Upper lobe of right lung (tissue), 1 donor: ENCODE data around the gene NOL12. TPM values are rescaled to one million over a fixed set of nuclear protein-coding genes. Genes with fewer than 3 reads are reported as not detected.

ENCODE experiments used
- ATAC-seq: fragments of 200-7000 bp; cut with Tn5 transposase; one replicate; pipeline ENCODE4 v1.9.1; 2020; ENCODE audit warnings: mild to moderate bottlenecking, moderate library complexity
- DNase-seq: peaks from one replicate; pipeline ENCODE4 v3.0.0-alpha.2; 2020
- H3K27ac ChIP-seq: fragments of 200-600 bp; one replicate; pipeline ENCODE4 v1.8.0; 2022
- H3K27me3 ChIP-seq: fragments of 200-600 bp; one replicate; pipeline ENCODE4 v1.8.0; 2022; ENCODE audit warnings: mild to moderate bottlenecking
- H3K36me3 ChIP-seq: fragments of 200-600 bp; one replicate; pipeline ENCODE4 v1.8.0; 2022
- H3K4me1 ChIP-seq: fragments of 200-600 bp; one replicate; pipeline ENCODE4 v1.8.0; 2022
- H3K4me3 ChIP-seq: fragments of 200-600 bp; one replicate; pipeline ENCODE4 v1.8.0; 2022; ENCODE audit warnings: mild to moderate bottlenecking
- H3K9me3 ChIP-seq: fragments of 200-600 bp; one replicate; pipeline ENCODE4 v1.8.0; 2022
- intact Hi-C: fragments of 100-400 bp; cut with DNase I; formaldehyde crosslinking; loops from one replicate; pipeline ENCODE4 v1.11.0; 2022
- long read RNA-seq: library from polyadenylated mRNA; unstranded; transcript quantifications from one replicate; pipeline ENCODE4 v2.0.0, GENCODE V29; 2021
- total RNA-seq: library from RNA; stranded (reverse); fragmentation: NEBNext Ultra II Directional; extraction: Animal tissue kit (Norgen Biotek cat#: 25700); gene quantifications from one replicate; pipeline ENCODE4 v1.2.1, GENCODE V29; 2021
- TF ChIP-seq, protein P1 (sequence below): fragments of 200-600 bp; IDR thresholded peaks from one replicate; pipeline ENCODE4 v1.8.0; 2022; ENCODE audit warnings: antibody characterized with exemption
- donor health status: DM: no; HTN: yes; CAD: no; lungs with severe emphysema.

NOL12 gene
- 21.6 TPM for total RNA-seq
- long read RNA-seq, transcript NOL12-201 (6 exons, 2,854 nt) = minor isoform, 9 of 27 reads
- long read RNA-seq, transcript NOL12-202 (7 exons, 945 nt) = major isoform, 14 of 27 reads
- long read RNA-seq, partial matches to known transcripts = 0 of 27 reads
- long read RNA-seq, other reads (novel, unspliced or antisense) = 4 of 27 reads

- intact Hi-C loops = loop anchor here (10.0 kb wide), 1 partner anchor 51 kb away; the partner anchor contains the start of gene SH3BP1
- H3K27ac ChIP-seq = peak within 1 kb of the TSS; percentile 93
- ATAC-seq = peak; percentile 94
These were observed at the start of gene NOL12 for GRCh38 chr22:37686002-37686982. NOL12 (plus strand) TSS chr22:37686343; CDS start chr22:37686393, 50 bp downstream.

GRCh38 chr22:37636949-37637273 is 49.2 kb upstream of the NOL12 start:
- TF ChIP-seq, protein P1, sequence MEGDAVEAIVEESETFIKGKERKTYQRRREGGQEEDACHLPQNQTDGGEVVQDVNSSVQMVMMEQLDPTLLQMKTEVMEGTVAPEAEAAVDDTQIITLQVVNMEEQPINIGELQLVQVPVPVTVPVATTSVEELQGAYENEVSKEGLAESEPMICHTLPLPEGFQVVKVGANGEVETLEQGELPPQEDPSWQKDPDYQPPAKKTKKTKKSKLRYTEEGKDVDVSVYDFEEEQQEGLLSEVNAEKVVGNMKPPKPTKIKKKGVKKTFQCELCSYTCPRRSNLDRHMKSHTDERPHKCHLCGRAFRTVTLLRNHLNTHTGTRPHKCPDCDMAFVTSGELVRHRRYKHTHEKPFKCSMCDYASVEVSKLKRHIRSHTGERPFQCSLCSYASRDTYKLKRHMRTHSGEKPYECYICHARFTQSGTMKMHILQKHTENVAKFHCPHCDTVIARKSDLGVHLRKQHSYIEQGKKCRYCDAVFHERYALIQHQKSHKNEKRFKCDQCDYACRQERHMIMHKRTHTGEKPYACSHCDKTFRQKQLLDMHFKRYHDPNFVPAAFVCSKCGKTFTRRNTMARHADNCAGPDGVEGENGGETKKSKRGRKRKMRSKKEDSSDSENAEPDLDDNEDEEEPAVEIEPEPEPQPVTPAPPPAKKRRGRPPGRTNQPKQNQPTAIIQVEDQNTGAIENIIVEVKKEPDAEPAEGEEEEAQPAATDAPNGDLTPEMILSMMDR = no peak
- H3K27ac ChIP-seq = peak overlapping the region; percentile 30
- ATAC-seq = no peak
- no peaks in the 10 kb centered on the region for H3K27me3 ChIP-seq
- intact Hi-C loops = loop anchor here (10.0 kb wide), 1 partner anchor 48 kb away; the partner anchor contains the start of gene NOL12
- peaks cover 8% of the 10 kb centered on the region for H3K36me3 ChIP-seq
- no peak overlapping the region for H3K4me3 ChIP-seq
- H3K4me1 ChIP-seq = peaks cover 67% of the 10 kb centered on the region
- no peaks in the 10 kb centered on the region for H3K9me3 ChIP-seq
- no peak for DNase-seq

More at GRCh38 chr22:37686002-37686982, at the start of gene NOL12:
- H3K27me3 ChIP-seq = no peaks in the 10 kb centered on the region
- TF ChIP-seq, protein P1 = no peak
- H3K4me1 ChIP-seq = peaks cover 14% of the 10 kb centered on the region
- no peaks in the 10 kb centered on the region for H3K9me3 ChIP-seq
- H3K4me3 ChIP-seq = peak within 1 kb of the TSS; percentile 86
- peak; percentile 89 for DNase-seq
- H3K36me3 ChIP-seq = peaks cover 24% of the 10 kb centered on the region

DNA sequence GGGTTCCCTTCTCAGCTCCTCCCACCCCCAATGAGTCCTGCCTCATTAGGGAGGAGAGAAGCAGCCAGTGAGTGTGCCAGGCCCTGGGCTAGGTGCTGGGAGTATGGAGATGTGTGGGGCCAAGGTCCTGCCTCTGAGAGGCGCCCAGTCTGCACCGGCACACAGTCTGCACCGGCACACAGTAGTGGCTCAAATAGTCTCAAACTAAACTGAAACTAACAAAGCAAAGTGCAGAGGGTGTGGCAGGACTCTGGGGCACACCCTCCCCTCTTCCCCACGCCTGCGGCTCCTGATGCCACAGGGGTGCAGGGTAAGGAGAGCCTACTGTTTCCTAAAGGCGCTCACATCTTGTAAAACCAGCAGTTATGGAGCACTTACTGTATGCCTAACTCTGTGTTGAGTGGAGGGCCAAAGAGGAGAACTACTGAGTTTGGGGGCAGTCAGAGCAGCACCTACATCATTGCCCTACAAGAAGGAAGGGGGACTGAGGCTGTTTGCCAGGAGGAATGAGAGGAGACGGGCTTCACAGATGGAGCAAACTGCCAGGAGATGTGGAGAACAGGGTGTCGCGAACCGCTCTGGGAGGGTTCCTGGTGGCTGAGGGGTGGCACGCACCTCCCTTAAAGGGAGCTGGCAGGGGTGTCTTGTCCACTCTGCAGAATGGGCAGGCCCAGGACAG is 47.6 kb upstream of the NOL12 start:
- intact Hi-C loops = loop anchor here (10.0 kb wide), 1 partner anchor 46 kb away; the partner anchor contains the start of gene NOL12
- no peaks in the 10 kb centered on the region for H3K27me3 ChIP-seq
- H3K27ac ChIP-seq = peak overlapping the region; percentile 59
- H3K4me3 ChIP-seq = peak overlapping the region; percentile 62
- peak; percentile 7 for ATAC-seq
- no peaks in the 10 kb centered on the region for H3K9me3 ChIP-seq
- TF ChIP-seq, protein P1 = no peak
- H3K4me1 ChIP-seq = peaks cover 57% of the 10 kb centered on the region
- H3K36me3 ChIP-seq = no peaks in the 10 kb centered on the region
- no peak for DNase-seq

- peaks cover 50% of the 10 kb centered on the region for H3K4me1 ChIP-seq
- H3K27me3 ChIP-seq = no peaks in the 10 kb centered on the region
- peak; percentile 82 for DNase-seq
- TF ChIP-seq, protein P1 = no peak
- no peaks in the 10 kb centered on the region for H3K9me3 ChIP-seq
- ATAC-seq = peak; percentile 48
- intact Hi-C loops = loop anchor here (10.0 kb wide), 1 partner anchor 46 kb away; the partner anchor contains the start of gene NOL12
- H3K27ac ChIP-seq = peak within 1 kb of the TSS; percentile 59
- peak within 1 kb of the TSS; percentile 62 for H3K4me3 ChIP-seq
- no peaks in the 10 kb centered on the region for H3K36me3 ChIP-seq
These were observed 46.9 kb upstream of the NOL12 start, which contains the start of gene SH3BP1 for GRCh38 chr22:37639070-37639760. SH3BP1 (plus strand) TSS chr22:37639669; CDS start chr22:37639788, 119 bp downstream.
